SK-MEL-5 (cell line): Measurements from ENCODE around the gene NT5DC3. TPM values are rescaled to one million over a fixed set of nuclear protein-coding genes. Genes with fewer than 3 reads are reported as not detected.
"Not testable (repeated sequence)": the region's sequence is repeated elsewhere in the genome, so short reads cannot be mapped to it uniquely, and the experiment has no call there.

Source experiments
- DNase-seq: peaks from one replicate; pipeline ENCODE4 v3.0.0-alpha.2; 2016; ENCODE audit warnings: low read depth, low spot score
- in situ Hi-C: cut with HindIII; loops from 2 replicates; pipeline ENCODE4 v1.10.0; 2016; ENCODE audit warnings: low sequenced_read_pairs, high pct_unique_total_duplicates, low pct_unique_long_range_greater_than_20kb
- total RNA-seq: library from RNA; depleted of rRNA; stranded (reverse); fragments of >200 nt; shearing (Covaris generic); gene quantifications from 2 replicates; pipeline ENCODE4 v1.2.3, GENCODE V29; 2014

The NT5DC3 gene
- total RNA-seq, 1 experiment from 2014 or later = 34.6 TPM

DNA sequence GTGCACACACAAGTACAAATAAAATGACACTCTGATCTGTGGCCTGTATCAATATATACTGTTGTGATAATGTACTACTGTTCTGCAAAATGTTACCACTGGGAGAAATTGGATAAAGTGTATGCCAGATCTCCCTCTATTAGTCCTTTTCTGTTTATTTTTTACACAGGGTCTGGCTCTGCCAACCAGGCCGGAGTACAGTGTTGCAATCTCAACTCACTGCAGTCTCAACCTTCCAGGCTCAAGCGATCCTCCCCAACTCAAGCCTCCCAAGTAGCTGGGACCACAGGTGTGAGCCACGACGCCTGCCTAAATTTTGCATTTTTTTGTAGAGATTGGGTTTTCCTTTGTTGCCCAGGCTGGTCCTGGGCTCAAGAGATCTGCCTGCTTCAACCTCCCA is 1.9 kb downstream of the NT5DC3 start:
- in situ Hi-C loops = no loop called here
- no peak for DNase-seq

DNA sequence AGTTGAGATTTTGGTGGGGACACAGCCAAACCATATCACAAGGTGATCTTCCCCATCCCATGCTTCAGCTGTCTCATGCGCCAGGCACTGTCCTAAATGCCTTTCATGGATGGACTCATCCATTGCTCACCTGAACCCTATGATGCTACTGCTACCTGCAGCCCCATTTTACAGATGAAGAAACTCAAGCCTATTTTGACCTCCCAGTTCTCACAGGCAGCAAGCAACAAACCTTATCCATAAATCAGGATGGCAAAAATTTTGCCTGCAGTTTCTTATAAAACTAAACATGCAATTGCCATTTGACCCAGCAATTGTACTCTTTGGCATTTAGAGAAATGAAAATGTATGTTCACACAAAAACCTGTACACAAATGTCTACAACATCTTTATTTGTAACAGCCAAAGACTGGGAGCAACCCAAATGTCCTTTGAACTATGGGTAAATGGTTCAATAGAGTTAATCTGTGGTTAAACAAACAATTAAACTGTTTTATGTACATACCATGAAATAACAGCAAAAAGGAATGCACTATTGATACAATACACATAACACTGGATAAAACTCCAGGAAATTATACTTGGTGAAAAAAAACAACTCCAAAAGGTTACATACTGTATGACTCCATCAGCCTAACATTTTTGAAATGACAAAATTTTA is 2.6 kb downstream of the NT5DC3 start:
- DNase-seq = no peak
- in situ Hi-C loops = no loop called here

- in situ Hi-C loops = no loop called here
- no peak for DNase-seq
Measured at GRCh38 chr12:103836345-103836744, 4.7 kb downstream of the NT5DC3 start.

DNA sequence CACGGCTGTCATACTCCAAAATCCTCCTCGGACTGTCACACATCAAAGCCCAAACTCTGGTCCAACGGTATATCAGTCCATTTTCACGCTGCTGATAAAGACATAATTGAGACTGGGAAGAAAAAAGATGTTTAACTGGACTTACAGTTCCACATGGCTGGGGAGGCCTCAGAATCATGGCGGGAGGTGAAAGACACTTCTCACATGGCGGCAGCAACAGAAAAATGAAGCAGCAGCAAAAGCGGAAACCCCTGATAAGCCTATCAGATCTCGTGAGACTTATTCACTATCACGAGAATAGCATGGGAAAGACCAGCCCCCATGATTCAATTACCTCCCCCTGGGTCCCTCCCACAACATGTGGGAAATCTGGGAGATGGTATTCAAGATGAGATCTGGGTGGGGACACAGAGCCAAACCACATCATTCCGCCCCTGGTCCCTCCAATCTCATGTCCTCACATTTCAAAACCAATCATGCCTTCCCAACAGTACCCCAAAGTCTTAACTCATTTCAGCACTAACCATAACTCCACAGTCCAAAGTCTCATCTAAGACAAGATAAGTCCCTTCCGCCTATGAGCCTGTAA is 5.2 kb downstream of the NT5DC3 start:
- DNase-seq, in situ Hi-C loops: not testable (repeated sequence)

DNA sequence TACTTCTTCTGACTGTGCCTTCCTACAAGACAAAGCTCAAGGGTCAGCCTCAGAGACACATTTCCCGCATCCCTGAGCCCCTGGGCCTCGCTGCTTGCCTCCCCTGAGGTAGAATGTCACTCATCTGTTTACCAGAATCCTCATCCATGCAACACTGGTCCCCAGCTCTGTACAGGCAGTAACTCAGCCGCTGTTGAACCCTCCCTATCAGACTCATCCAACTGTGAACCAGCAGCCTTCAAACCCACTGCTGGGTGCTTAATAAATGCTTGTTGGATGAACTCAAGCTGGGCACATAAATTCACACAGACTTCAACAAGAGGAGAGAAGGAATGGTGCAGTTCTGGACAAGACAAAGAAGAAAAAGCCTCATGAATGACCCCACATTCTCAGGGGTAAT is 6.1 kb downstream of the NT5DC3 start:
- in situ Hi-C loops = no loop called here
- no peak for DNase-seq

DNA sequence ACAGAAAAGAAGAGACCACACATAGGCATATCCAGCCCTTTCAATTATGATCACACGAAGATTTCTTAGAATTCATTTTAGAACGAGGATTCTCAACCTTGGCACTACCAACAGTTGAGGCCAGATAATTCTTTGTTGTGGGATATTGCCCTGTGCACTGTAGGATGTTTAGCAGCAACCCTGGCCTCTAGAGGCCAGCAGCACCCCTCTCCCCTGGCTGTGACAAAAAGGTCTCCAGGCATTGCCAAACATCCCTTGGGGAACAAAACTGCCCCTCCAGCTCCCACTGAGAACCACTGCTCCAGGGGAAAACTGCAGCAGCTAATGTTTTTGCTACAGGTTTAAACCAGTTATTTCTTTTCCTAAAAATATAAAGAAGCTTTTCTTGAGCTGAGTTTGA is 7.1 kb downstream of the NT5DC3 start:
- in situ Hi-C loops = no loop called here
- DNase-seq = no peak

GRCh38 chr12:103833095-103833775 is 7.8 kb downstream of the NT5DC3 start:
- in situ Hi-C loops = no loop called here
- no peak for DNase-seq

DNA sequence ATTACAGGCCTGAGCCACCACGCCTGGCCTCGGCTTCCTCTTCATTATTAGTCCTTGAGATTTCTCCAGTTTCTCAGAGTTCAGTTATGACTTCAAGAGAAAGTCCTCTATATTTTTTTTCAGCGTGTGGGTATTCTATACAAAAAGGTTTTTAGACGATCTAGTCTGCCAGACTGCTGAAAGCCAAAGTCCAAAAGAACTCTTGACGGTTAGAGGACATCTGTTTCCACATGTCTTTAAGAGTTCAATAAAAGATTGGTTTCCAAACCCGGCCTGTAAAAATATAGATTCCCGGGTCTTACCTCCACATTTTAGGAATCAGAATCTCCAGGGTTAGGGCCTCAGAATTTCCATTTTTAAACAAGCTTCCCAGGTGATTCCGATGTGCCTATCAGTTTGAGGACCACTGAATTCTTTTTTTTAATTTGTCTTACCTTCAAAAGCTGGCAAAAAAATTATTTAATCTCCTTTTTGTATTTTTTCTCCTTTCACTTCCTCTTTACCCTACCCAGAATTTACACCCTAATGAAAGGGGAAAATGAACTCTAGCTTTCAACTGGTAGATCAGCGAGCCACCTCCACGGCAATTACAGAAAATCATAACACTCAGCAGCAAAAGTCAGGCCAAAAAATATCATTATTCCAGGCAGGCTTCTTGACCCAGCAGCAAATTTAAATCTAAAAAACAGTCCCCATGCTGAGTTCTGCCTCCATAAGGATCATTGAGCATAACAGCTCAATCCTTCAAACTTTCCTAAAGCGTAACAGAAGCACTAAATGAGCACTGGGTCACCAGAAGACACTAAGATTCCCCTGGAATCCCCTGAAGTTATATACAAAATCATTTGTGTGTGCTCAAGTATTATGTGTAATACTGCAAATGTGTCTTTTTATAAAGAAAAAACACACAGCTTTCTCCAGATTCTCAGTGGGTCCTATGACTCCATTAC is 8.7 kb downstream of the NT5DC3 start:
- in situ Hi-C loops = no loop called here
- DNase-seq = no peak

GRCh38 chr12:103830730-103831320 is 10.2 kb downstream of the NT5DC3 start:
- in situ Hi-C loops = no loop called here
- DNase-seq = no peak

DNA sequence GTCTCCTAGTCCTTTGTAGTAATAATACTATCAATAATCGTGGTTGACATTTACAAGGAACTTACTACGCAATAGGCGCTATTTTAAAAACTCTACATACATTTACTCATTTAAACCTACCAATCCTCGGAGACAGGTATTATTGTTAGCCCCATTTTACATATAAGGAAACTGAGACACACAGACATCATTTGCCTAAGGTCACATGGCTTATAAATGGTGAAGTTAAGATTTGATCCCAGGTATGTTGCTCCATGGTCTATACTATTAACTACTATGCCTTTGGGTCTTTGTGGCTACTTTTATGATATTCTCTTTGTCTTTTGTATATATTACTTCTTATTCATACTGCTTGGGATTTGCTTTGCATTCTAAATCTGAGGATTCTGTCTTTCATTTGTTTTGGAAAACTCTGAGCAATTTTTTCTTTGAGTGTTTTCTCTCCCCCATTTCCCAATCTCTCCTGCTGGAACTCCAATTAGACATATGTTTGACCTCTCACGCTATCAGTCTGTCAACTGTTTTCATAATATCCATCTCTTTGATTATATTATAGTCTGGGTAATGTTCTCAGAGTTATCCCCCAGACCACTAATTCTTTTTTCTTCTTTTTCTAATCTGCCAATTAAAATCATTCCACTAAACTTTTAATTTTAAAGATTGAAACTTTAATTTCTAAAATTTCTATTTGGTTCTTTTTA is 10.9 kb downstream of the NT5DC3 start:
- in situ Hi-C loops = no loop called here
- no peak for DNase-seq

DNA sequence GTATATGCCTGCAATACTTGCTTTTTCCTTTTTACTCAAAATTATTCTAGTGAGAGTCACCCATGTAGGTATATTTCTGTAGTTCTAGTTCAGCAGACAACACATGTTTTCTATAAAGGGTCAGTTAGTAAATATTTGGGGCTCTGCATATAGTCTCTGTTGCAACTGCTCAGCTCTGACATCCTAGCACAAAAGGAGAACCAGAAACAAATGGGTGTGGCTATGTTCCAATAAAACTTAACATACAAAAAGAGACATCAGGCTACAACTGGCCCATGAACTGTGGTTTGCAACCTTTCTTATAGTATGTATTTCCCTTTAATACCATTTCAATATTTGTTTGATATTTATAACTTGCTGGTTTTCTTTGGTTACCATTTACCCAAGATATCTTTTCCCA is 11.9 kb downstream of the NT5DC3 start:
- no peak for DNase-seq
- in situ Hi-C loops = no loop called here

DNA sequence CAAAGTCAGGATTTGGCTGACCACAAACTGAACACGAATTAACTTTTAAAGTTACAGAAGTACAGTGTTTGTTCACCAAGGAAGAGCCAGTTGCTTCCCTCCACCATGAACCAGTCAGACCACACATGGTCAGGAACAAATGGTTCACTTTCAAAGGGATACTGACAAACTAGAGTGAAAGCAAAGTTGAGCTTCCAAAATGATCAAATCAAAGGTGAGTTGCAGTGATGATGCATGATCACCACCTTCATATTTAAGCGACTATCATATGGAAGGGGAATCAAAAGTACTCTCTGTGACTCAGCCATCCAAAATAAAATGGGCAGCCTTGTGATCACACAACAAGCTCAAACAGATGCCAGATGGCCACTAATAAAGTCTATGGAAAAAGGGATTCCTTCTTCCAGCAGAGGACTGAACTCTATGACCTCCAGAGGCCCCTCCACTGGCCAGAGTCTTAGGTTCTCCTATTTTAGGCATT is 13.1 kb downstream of the NT5DC3 start:
- DNase-seq = peak; percentile 86
- in situ Hi-C loops = no loop called here

DNA sequence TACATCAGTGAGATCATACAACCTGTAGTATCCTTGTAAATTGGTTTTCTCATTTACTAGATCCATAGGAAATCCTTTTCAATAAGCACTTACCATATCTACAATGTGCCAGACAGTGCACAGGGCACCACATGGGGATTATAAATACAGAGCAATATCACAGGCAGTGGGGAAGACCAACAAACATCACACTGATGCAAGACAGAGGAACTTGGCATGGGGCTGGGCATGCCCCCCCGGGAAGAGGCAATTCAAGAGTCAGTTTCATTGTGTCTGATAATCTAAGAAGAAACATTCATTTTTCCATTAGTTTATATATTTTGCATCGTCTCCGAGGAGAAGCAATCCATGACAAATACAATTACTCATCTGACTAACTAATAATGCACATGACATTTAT is 16.2 kb downstream of the NT5DC3 start:
- in situ Hi-C loops = no loop called here
- no peak for DNase-seq

GRCh38 chr12:103824290-103824689 is 16.7 kb downstream of the NT5DC3 start:
- in situ Hi-C loops = no loop called here
- DNase-seq = no peak

GRCh38 chr12:103823871-103824270 is 17.2 kb downstream of the NT5DC3 start:
- in situ Hi-C loops = no loop called here
- no peak for DNase-seq

- DNase-seq = no peak
Measured at GRCh38 chr12:103821773-103822172, 19.3 kb downstream of the NT5DC3 start.

GRCh38 chr12:103820881-103821489 is 20.0 kb downstream of the NT5DC3 start:
- in situ Hi-C loops = no loop called here
- no peak for DNase-seq

More at GRCh38 chr12:103821773-103822172, 19.3 kb downstream of the NT5DC3 start:
- in situ Hi-C loops = no loop called here
